Fibroblast of lung (primary cell): Measurements from ENCODE around the gene FRMD1. TPM values are rescaled to one million over a fixed set of nuclear protein-coding genes. Genes with fewer than 3 reads are reported as not detected.

ENCODE experiments used
- DNase-seq, 2 donors: peaks; one replicate each; pipeline versions ENCODE4 v3.0.0 to v3.0.0-alpha.2; 2010; ENCODE audit warnings: low read depth in 2 of 2
- H2AFZ ChIP-seq: 2 replicates; pipeline ENCODE4 v1.5.1; 2012; ENCODE audit warnings: low read length, control low read depth, inconsistent platforms
- H3K27ac ChIP-seq: 2 replicates; pipeline ENCODE4 v1.5.1; 2011; ENCODE audit warnings: low read length, control low read depth; ENCODE audit not compliant: insufficient read depth
- H3K27me3 ChIP-seq: 2 replicates; pipeline ENCODE4 v1.5.1; 2011; ENCODE audit warnings: mild to moderate bottlenecking, low read length; ENCODE audit not compliant: control insufficient read depth, insufficient read depth
- H3K36me3 ChIP-seq: 2 replicates; pipeline ENCODE4 v1.5.1; 2011; ENCODE audit warnings: low read length; ENCODE audit not compliant: control insufficient read depth, insufficient read depth
- H3K4me1 ChIP-seq: 2 replicates; pipeline ENCODE4 v1.5.1; 2011; ENCODE audit warnings: low read length; ENCODE audit not compliant: control insufficient read depth, insufficient read depth; ENCODE audit errors: extremely low read depth
- H3K4me2 ChIP-seq: 2 replicates; pipeline ENCODE4 v1.5.1; 2011; ENCODE audit warnings: low read length, control low read depth; ENCODE audit not compliant: insufficient read depth; ENCODE audit errors: extremely low read depth
- H3K4me3 ChIP-seq, 4 experiments: fragments of 200-600 bp in 1 of 4; sonication (generic) in 1 of 4; replicated peaks in 1 of 4; 2 replicates each; pipeline ENCODE4 v1.5.1; 2011 to 2016; ENCODE audit warnings: low read length in 4 of 4, low read depth in 3 of 4, mild to moderate bottlenecking in 3 of 4, control low read depth in 2 of 4, inconsistent platforms in 1 of 4, mixed read lengths in 1 of 4; ENCODE audit not compliant: insufficient read depth in 1 of 4; ENCODE audit errors: control extremely low read depth in 1 of 4
- H3K79me2 ChIP-seq: 2 replicates; pipeline ENCODE4 v1.5.1; 2012; ENCODE audit warnings: mild to moderate bottlenecking, low read length, inconsistent platforms; ENCODE audit not compliant: control insufficient read depth, insufficient read depth
- H3K9ac ChIP-seq: 2 replicates; pipeline ENCODE4 v1.5.1; 2011; ENCODE audit warnings: mild to moderate bottlenecking, low read length, control low read depth; ENCODE audit not compliant: insufficient read depth
- H3K9me3 ChIP-seq: 2 replicates; pipeline ENCODE4 v1.5.1; 2012; ENCODE audit warnings: low read depth, low read length; ENCODE audit not compliant: control insufficient read depth, insufficient read depth
- H4K20me1 ChIP-seq: 2 replicates; pipeline ENCODE4 v1.5.1; 2011; ENCODE audit warnings: low read length; ENCODE audit not compliant: control insufficient read depth, insufficient read depth; ENCODE audit errors: extremely low read depth
- CTCF ChIP-seq, 2 donors: IDR thresholded peaks in 1 of 2; conservative IDR thresholded peaks in 1 of 2; 1 replicate in 1 of 2; 2 replicates in 1 of 2; pipeline ENCODE4 v1.5.1; 2011 to 2012; ENCODE audit warnings: low read length in 2 of 2, control low read depth in 1 of 2, inconsistent platforms in 1 of 2, low read depth in 1 of 2, mild to moderate bottlenecking in 1 of 2
- EZH2 ChIP-seq: IDR thresholded peaks from 2 replicates; pipeline ENCODE4 v1.5.1; 2012; ENCODE audit warnings: low read length, control low read depth, mild to moderate bottlenecking; ENCODE audit errors: missing control alignments
- polyA plus RNA-seq, 2 donors: library from polyadenylated mRNA; depleted of rRNA in 1 of 2; stranded (reverse) in 1 of 2; unstranded in 1 of 2; fragments of >200 nt; gene quantifications; 2 replicates each; pipeline ENCODE4 v1.2.1, GENCODE V29; 2011 to 2012; ENCODE audit warnings: missing spikeins in 1 of 2
- total RNA-seq: library from RNA; depleted of rRNA; stranded (reverse); fragments of >200 nt; gene quantifications from 2 replicates; pipeline ENCODE4 v1.2.1, GENCODE V29; 2014

FRMD1 gene
- total and polyA plus RNA-seq, 2 donors (not counting 1 experiment from before 2014, with no cell fraction given) = not detected

DNA sequence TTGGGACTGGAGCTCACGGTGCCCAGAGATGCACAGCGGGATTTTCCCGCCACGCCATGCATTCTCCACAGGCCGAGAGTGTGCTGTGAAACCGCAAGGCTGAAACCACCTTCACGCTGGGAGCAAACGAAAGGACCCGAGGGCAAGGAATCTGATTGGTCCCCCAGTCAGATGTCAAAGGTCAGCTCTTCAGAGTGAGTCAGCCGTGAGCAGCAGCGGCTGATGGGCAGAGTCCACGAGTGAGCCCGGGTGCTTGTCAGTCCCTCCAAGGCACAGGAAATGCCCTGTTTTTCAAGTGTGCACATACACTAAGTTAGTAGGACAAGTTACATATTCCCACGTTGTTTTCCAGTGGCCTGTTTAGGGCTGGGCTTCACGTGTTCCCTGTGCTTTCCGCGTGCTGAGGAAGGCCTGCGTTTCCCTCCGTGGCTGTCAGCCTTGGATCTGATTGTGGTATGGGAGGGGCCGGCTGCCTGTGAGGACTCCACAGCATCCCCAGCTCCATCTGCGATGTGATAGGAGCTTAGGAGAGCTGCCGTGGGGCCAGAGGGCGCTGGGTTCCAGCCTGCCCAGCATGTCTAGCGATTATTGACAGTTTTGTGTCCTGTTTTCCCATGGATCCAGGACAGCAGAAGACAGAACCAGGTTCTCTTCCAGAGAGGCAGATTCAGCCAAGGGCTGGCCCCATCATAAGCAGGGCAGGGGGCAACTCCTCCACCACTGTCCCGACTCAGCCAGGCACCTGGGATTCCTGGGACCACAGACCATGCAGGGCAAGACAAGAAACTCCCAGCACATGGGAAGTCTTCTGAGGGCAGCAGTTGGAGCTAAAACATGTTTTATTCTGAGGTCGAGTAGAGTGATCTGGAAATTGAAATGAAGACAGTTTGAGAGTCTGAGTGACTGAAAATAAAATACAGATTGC is 38.2 kb upstream of the FRMD1 start:
- no peaks in the 10 kb centered on the region for H3K9me3 ChIP-seq
- no peak overlapping the region for H3K27ac ChIP-seq
- H4K20me1 ChIP-seq = no peaks in the 10 kb centered on the region
- H3K4me3 ChIP-seq = no peak overlapping the region
- no peak overlapping the region for H2AFZ ChIP-seq
- no peaks in the 10 kb centered on the region for H3K27me3 ChIP-seq
- no peaks in the 10 kb centered on the region for H3K79me2 ChIP-seq
- no peak for DNase-seq
- TF ChIP-seq CTCF (conservative IDR thresholded peaks at IDR 0.05 in 1 of 2, IDR thresholded peaks at IDR 0.05 in 1 of 2; ENCODE audit: low read depth in 1 of 2, low read length in 2 of 2) = no peak
- TF ChIP-seq EZH2 = no peak
- H3K9ac ChIP-seq = no peak overlapping the region
- H3K4me1 ChIP-seq = no peaks in the 10 kb centered on the region
- H3K4me2 ChIP-seq = no peak overlapping the region
- no peaks in the 10 kb centered on the region for H3K36me3 ChIP-seq

GRCh38 chr6:168116438-168116974 is 37.5 kb upstream of the FRMD1 start:
- H3K9ac ChIP-seq = no peak overlapping the region
- no peak overlapping the region for H3K4me2 ChIP-seq
- H3K4me3 ChIP-seq = no peak overlapping the region
- TF ChIP-seq EZH2 (no peak), CTCF (conservative IDR thresholded peaks at IDR 0.05 in 1 of 2, IDR thresholded peaks at IDR 0.05 in 1 of 2; ENCODE audit: low read depth in 1 of 2, low read length in 2 of 2) (no peak)
- H3K27me3 ChIP-seq = no peaks in the 10 kb centered on the region
- no peaks in the 10 kb centered on the region for H3K79me2 ChIP-seq
- no peaks in the 10 kb centered on the region for H3K36me3 ChIP-seq
- H3K4me1 ChIP-seq = no peaks in the 10 kb centered on the region
- H3K27ac ChIP-seq = no peak overlapping the region
- no peaks in the 10 kb centered on the region for H3K9me3 ChIP-seq
- DNase-seq = no peak
- no peak overlapping the region for H2AFZ ChIP-seq
- no peaks in the 10 kb centered on the region for H4K20me1 ChIP-seq

GRCh38 chr6:168115748-168116437 is 36.9 kb upstream of the FRMD1 start:
- H3K27ac ChIP-seq = no peak overlapping the region
- H2AFZ ChIP-seq = no peak overlapping the region
- no peaks in the 10 kb centered on the region for H3K36me3 ChIP-seq
- TF ChIP-seq EZH2 (no peak), CTCF (conservative IDR thresholded peaks at IDR 0.05 in 1 of 2, IDR thresholded peaks at IDR 0.05 in 1 of 2; ENCODE audit: low read depth in 1 of 2, low read length in 2 of 2) (no peak)
- no peak overlapping the region for H3K9ac ChIP-seq
- H3K79me2 ChIP-seq = no peaks in the 10 kb centered on the region
- H3K4me2 ChIP-seq = no peak overlapping the region
- no peaks in the 10 kb centered on the region for H3K4me1 ChIP-seq
- no peaks in the 10 kb centered on the region for H3K27me3 ChIP-seq
- H4K20me1 ChIP-seq = no peaks in the 10 kb centered on the region
- no peaks in the 10 kb centered on the region for H3K9me3 ChIP-seq
- DNase-seq = no peak
- no peak overlapping the region for H3K4me3 ChIP-seq
